Loucy (cell line): Measurements from ENCODE around the gene CPD.

Experiments used
- H2AFZ ChIP-seq: fragments of 200-600 bp; sonication (generic); 2 replicates; pipeline ENCODE4 v1.6.0; 2016; ENCODE audit warnings: antibody characterized with exemption, mild to moderate bottlenecking, low read length, moderate library complexity
- H3F3A ChIP-seq: fragments of 200-600 bp; 2 replicates; pipeline ENCODE4 v1.6.0; 2016; ENCODE audit warnings: antibody characterized with exemption, low read depth, mild to moderate bottlenecking
- H3K27me3 ChIP-seq: fragments of 200-600 bp; sonication (generic); 2 replicates; pipeline ENCODE4 v1.6.1; 2014; ENCODE audit warnings: low read length, mild to moderate bottlenecking; ENCODE audit not compliant: insufficient read depth, poor library complexity, severe bottlenecking
- H3K36me3 ChIP-seq: fragments of 200-600 bp; sonication (generic); 2 replicates; pipeline ENCODE4 v1.6.1; 2016; ENCODE audit warnings: low read length; ENCODE audit not compliant: insufficient read depth
- H3K4me1 ChIP-seq: fragments of 200-600 bp; sonication (generic); 2 replicates; pipeline ENCODE4 v1.5.1; 2014; ENCODE audit warnings: low read length, mild to moderate bottlenecking; ENCODE audit not compliant: insufficient read depth, poor library complexity, severe bottlenecking
- H3K4me2 ChIP-seq: fragments of 200-600 bp; sonication (generic); 2 replicates; pipeline ENCODE4 v1.6.0; 2014; ENCODE audit warnings: antibody characterized with exemption, low read length, low read depth, mild to moderate bottlenecking; ENCODE audit not compliant: poor library complexity, severe bottlenecking
- H3K4me3 ChIP-seq: fragments of 200-600 bp; sonication (generic); 2 replicates; pipeline ENCODE4 v1.5.1; 2014; ENCODE audit warnings: low read length, mild to moderate bottlenecking, mixed read lengths; ENCODE audit not compliant: poor library complexity, severe bottlenecking
- H3K79me2 ChIP-seq: fragments of 200-600 bp; sonication (generic); 2 replicates; pipeline ENCODE4 v1.6.1; 2014; ENCODE audit warnings: low read length; ENCODE audit not compliant: insufficient read depth
- H3K9ac ChIP-seq: fragments of 200-600 bp; sonication (generic); 2 replicates; pipeline ENCODE4 v1.6.0; 2014; ENCODE audit warnings: mild to moderate bottlenecking, low read depth, low read length, moderate library complexity; ENCODE audit not compliant: poor library complexity, severe bottlenecking
- H3K9me2 ChIP-seq: fragments of 200-600 bp; sonication (generic); replicated peaks from 2 replicates; pipeline ENCODE4 v1.6.1; 2016; ENCODE audit warnings: low read depth, low read length, mixed read lengths
- H3K9me3 ChIP-seq: fragments of 200-600 bp; sonication (generic); 2 replicates; pipeline ENCODE4 v1.6.1; 2014; ENCODE audit warnings: mild to moderate bottlenecking, antibody characterized with exemption, low read length, low read depth; ENCODE audit not compliant: insufficient read depth
- H4K20me1 ChIP-seq: fragments of 200-600 bp; sonication (generic); 2 replicates; pipeline ENCODE4 v1.6.0; 2014; ENCODE audit warnings: antibody characterized with exemption, low read length, mild to moderate bottlenecking; ENCODE audit not compliant: insufficient read depth, poor library complexity, severe bottlenecking
- CTCF ChIP-seq: fragments of 200-600 bp; sonication (generic); conservative IDR thresholded peaks from 2 replicates; pipeline ENCODE4 v1.5.1; 2014; ENCODE audit warnings: mild to moderate bottlenecking, antibody characterized with exemption, low read length
- EZH2phosphoT487 ChIP-seq: fragments of 200-600 bp; IDR thresholded peaks from 2 replicates; pipeline ENCODE4 v1.6.1; 2018; ENCODE audit warnings: antibody characterized with exemption, mild to moderate bottlenecking, moderate library complexity, borderline replicate concordance

CPD gene

DNA sequence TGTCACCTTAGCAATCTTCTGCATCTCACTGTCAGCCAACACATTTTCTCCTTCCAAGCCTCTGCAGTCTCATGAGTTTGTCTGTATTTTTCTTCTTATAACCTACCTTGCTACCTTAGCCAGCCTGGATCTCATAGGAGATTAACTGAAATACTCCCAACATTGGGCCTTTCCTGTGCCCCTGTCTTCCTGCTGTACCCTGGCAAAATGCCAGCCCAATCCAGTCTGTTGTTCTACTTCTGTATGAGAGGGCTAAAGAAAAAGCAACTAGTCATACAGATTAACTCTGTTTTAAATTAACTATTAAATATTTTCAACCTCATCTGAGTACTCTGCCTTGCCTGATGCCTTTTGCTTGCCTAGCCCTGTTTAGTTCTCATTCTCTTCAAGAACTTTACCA lies 116.9 kb downstream of the CPD start:
- H3K9me2 ChIP-seq, result no peaks in the 10 kb centered on the region
- TF ChIP-seq EZH2phosphoT487, result no peak
- TF ChIP-seq CTCF, result no peak
- H4K20me1 ChIP-seq, result peaks cover 4% of the 10 kb centered on the region
- H3K4me3 ChIP-seq, result no peak overlapping the region
- peaks cover 73% of the 10 kb centered on the region; the same call in 1 of the 2 replicates for H3K36me3 ChIP-seq
- H3F3A ChIP-seq, result no peaks in the 10 kb centered on the region; the same call in 1 of the 2 replicates
- no peaks in the 10 kb centered on the region for H3K9me3 ChIP-seq
- H3K4me2 ChIP-seq, result no peak overlapping the region
- no peak overlapping the region for H3K9ac ChIP-seq
- H3K4me1 ChIP-seq, result no peaks in the 10 kb centered on the region
- H3K79me2 ChIP-seq, result no peaks in the 10 kb centered on the region
- H2AFZ ChIP-seq, result no peak overlapping the region
- no peaks in the 10 kb centered on the region for H3K27me3 ChIP-seq

DNA sequence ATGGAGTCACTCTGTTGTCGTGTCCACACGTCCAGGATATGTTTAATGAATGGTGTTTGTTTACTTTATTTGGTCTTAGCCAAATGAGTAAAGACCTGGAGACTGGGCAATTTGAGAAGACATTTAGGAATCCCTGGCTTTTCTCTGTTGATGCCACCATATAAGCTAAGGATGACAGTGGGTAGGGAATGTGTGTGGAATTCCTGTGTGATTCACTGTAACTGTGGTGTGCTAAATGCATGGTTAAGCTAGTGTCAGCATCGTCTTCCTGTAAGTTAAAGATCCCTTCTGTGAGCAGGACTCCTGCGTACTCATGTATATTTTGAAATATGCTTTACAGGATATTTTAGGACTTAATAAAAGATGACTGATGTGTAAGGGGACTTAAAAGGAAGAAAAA lies 124.8 kb downstream of the CPD start:
- Histone ChIP-seq H3K9me3 (no peaks in the 10 kb centered on the region), H3K79me2 (0 out of 2 replicates have a peak, but pooled peaks cover 4% of the 10 kb centered on the region), H3K36me3 (peaks cover 45% of the 10 kb centered on the region), H2AFZ (no peak overlapping the region), H3F3A (no peaks in the 10 kb centered on the region; the same call in 1 of the 2 replicates), H3K4me2 (no peak overlapping the region), H3K9me2 (no peaks in the 10 kb centered on the region), H3K9ac (no peak overlapping the region), H3K27me3 (no peaks in the 10 kb centered on the region), H4K20me1 (peaks cover 4% of the 10 kb centered on the region), H3K4me1 (no peaks in the 10 kb centered on the region), H3K4me3 (no peak overlapping the region)
- TF ChIP-seq EZH2phosphoT487 (no peak), CTCF (no peak)

DNA sequence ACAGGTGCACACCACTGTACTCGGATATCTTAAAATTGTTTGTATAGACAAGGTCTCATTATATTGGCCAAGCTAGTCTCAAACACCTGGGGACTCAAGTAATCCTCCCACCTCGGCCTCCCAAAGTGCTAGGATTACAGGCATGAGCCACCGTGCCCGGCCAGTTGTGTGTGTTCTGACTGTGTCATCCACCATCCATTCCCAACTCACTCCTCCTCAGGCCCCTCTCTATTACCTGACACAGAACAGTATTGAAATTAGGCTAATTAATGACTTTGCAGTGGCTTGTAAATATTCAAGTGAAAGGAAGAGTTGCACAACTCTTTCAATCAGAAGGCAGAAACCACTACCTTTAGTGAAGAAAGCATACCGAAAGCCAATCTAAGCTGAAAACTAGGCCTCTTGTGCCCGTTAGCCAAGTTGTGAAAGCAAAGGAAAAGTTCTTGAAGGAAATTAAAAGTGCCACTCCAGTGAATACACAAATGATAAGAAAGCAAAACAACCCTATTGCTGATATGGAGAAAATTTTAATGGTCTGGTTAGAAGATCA lies 127.2 kb downstream of the CPD start:
- Histone ChIP-seq H3K9ac (no peak overlapping the region), H3K4me1 (no peaks in the 10 kb centered on the region), H3K27me3 (no peaks in the 10 kb centered on the region), H3K79me2 (0 out of 2 replicates have a peak, but pooled peaks cover 4% of the 10 kb centered on the region), H3F3A (no peaks in the 10 kb centered on the region), H3K4me3 (no peak overlapping the region), H3K9me3 (no peaks in the 10 kb centered on the region), H3K36me3 (peaks cover 41% of the 10 kb centered on the region), H2AFZ (no peak overlapping the region), H4K20me1 (no peaks in the 10 kb centered on the region), H3K4me2 (no peak overlapping the region), H3K9me2 (no peaks in the 10 kb centered on the region)
- TF ChIP-seq EZH2phosphoT487 (no peak), CTCF (no peak)
